IMR-90 (cell line): Measurements from ENCODE around the gene CHD2. TPM values are rescaled to one million over a fixed set of nuclear protein-coding genes. Genes with fewer than 3 reads are reported as not detected.

Experiments used
- ATAC-seq: fragments of 200-7000 bp; cut with Tn5 transposase; 2 replicates; pipeline ENCODE4 v1.9.1; 2020; ENCODE audit warnings: low read depth, mild to moderate bottlenecking, moderate library complexity
- BruUV-seq: library from RNA; stranded (reverse); fragments of 400-500 nt; replicated peaks from 2 replicates; lab custom pipeline; 2021; lab: Mats Ljungman, UMichigan
- CTCF ChIA-PET: fragments of 300-600 bp; formaldehyde crosslinking; extraction: SDS; loops from one replicate; lab custom pipeline; 2021; ENCODE audit warnings: antibody characterized with exemption; lab: Yijun Ruan, JAX
- POLR2A ChIA-PET: fragments of 300-600 bp; sonication (Branson Sonifier 250); formaldehyde crosslinking; loops from one replicate; lab custom pipeline; 2022; ENCODE audit warnings: antibody characterized with exemption; ENCODE audit not compliant: unreplicated experiment; lab: Charles Lee
- DNase-seq: peaks from one replicate; pipeline ENCODE4 v3.0.0; 2013
- H2AFZ ChIP-seq: replicated peaks from 2 replicates; pipeline ENCODE3; 2013; ENCODE audit warnings: low read length, mild to moderate bottlenecking; ENCODE audit not compliant: poor library complexity
- H2AK5ac ChIP-seq: 2 replicates; pipeline ENCODE4 v1.6.1; 2013; ENCODE audit warnings: low read depth, low read length, inconsistent platforms
- H2AK9ac ChIP-seq: replicated peaks from 2 replicates; pipeline ENCODE3; 2013; ENCODE audit warnings: mild to moderate bottlenecking, low read depth, low read length, moderate library complexity; ENCODE audit not compliant: poor library complexity
- H2BK120ac ChIP-seq: 2 replicates; pipeline ENCODE4 v1.6.1; 2013; ENCODE audit warnings: low read depth, low read length, inconsistent platforms
- H2BK15ac ChIP-seq: 3 replicates; pipeline ENCODE4 v1.6.1; 2013; ENCODE audit warnings: low read depth, low read length, inconsistent platforms
- H2BK20ac ChIP-seq: 2 replicates; pipeline ENCODE4 v1.6.1; 2013; ENCODE audit warnings: low read depth, mild to moderate bottlenecking, inconsistent platforms, low read length, moderate library complexity
- H2BK5ac ChIP-seq: 2 replicates; pipeline ENCODE4 v1.6.1; 2013; ENCODE audit warnings: mild to moderate bottlenecking, low read depth, low read length, inconsistent platforms; ENCODE audit not compliant: poor library complexity, severe bottlenecking
- H3K14ac ChIP-seq: replicated peaks from 2 replicates; pipeline ENCODE4 v1.6.1; 2013; ENCODE audit warnings: low read depth, low read length, inconsistent platforms
- H3K18ac ChIP-seq: 2 replicates; pipeline ENCODE4 v1.6.1; 2013; ENCODE audit warnings: low read depth, low read length, control low read depth
- H3K23ac ChIP-seq: 2 replicates; pipeline ENCODE4 v1.6.1; 2013; ENCODE audit warnings: low read depth, low read length, inconsistent platforms
- H3K27ac ChIP-seq: 2 replicates; pipeline ENCODE4 v1.5.1; 2013; ENCODE audit warnings: mild to moderate bottlenecking, control low read depth, low read length; ENCODE audit not compliant: insufficient read depth
- H3K27me3 ChIP-seq: 2 replicates; pipeline ENCODE4 v1.6.1; 2013; ENCODE audit warnings: low read length; ENCODE audit not compliant: control insufficient read depth, insufficient read depth
- H3K36me3 ChIP-seq: 2 replicates; pipeline ENCODE4 v1.6.1; 2013; ENCODE audit warnings: low read length, mixed read lengths; ENCODE audit not compliant: control insufficient read depth, insufficient read depth
- H3K4ac ChIP-seq: 2 replicates; pipeline ENCODE4 v1.6.1; 2013; ENCODE audit warnings: low read depth, low read length, inconsistent platforms
- H3K4me1 ChIP-seq: 2 replicates; pipeline ENCODE4 v1.6.1; 2013; ENCODE audit warnings: low read length, mixed read lengths; ENCODE audit not compliant: control insufficient read depth, insufficient read depth
- H3K4me2 ChIP-seq: 2 replicates; pipeline ENCODE4 v1.6.1; 2013; ENCODE audit warnings: low read depth, mild to moderate bottlenecking, control low read depth, low read length, moderate library complexity
- H3K4me3 ChIP-seq: 2 replicates; pipeline ENCODE4 v1.5.1; 2013; ENCODE audit warnings: low read depth, mild to moderate bottlenecking, control low read depth, low read length, moderate library complexity; ENCODE audit not compliant: insufficient read depth
- H3K56ac ChIP-seq: 2 replicates; pipeline ENCODE4 v1.6.1; 2013; ENCODE audit warnings: low read length, inconsistent platforms; ENCODE audit not compliant: insufficient read depth; ENCODE audit errors: extremely low read depth
- H3K79me1 ChIP-seq, 2 experiments: 2 replicates each; pipeline ENCODE4 v1.6.1; 2013; ENCODE audit warnings: low read length in 2 of 2, inconsistent platforms in 1 of 2, low read depth in 1 of 2
- H3K9ac ChIP-seq: 2 replicates; pipeline ENCODE4 v1.6.1; 2013; ENCODE audit warnings: low read depth, low read length, control low read depth
- H3K9me1 ChIP-seq: 2 replicates; pipeline ENCODE4 v1.6.1; 2013; ENCODE audit warnings: low read length, inconsistent platforms; ENCODE audit not compliant: insufficient read depth
- H3K9me3 ChIP-seq: 2 replicates; pipeline ENCODE4 v1.6.1; 2013; ENCODE audit warnings: low read length; ENCODE audit not compliant: control insufficient read depth, insufficient read depth
- H4K20me1 ChIP-seq: 2 replicates; pipeline ENCODE4 v1.6.1; 2013; ENCODE audit warnings: low read length, inconsistent platforms; ENCODE audit not compliant: insufficient read depth
- H4K5ac ChIP-seq: 2 replicates; pipeline ENCODE4 v1.6.1; 2013; ENCODE audit warnings: mild to moderate bottlenecking, low read depth, low read length, control low read depth
- H4K8ac ChIP-seq, 2 experiments: 2 replicates each; pipeline ENCODE4 v1.6.1; 2013; ENCODE audit warnings: low read depth in 2 of 2, low read length in 2 of 2, control low read depth in 1 of 2, inconsistent platforms in 1 of 2
- H4K91ac ChIP-seq: 2 replicates; pipeline ENCODE4 v1.6.1; 2013; ENCODE audit warnings: low read depth, low read length, inconsistent platforms; ENCODE audit not compliant: insufficient read depth
- FOS ChIP-seq: fragments of 150-350 bp; IDR thresholded peaks from 2 replicates; pipeline ENCODE4 v1.6.1; 2016; ENCODE audit warnings: low read depth, low read length
- MAZ ChIP-seq: IDR thresholded peaks from 2 replicates; pipeline ENCODE4 v1.6.1; 2012; ENCODE audit warnings: low read depth, mild to moderate bottlenecking, low read length, improper control_type of control experiment, moderate library complexity, borderline replicate concordance
- MXI1 ChIP-seq: IDR thresholded peaks from 2 replicates; pipeline ENCODE4 v1.6.1; 2012; ENCODE audit warnings: low read depth, mild to moderate bottlenecking, low read length, moderate library complexity, borderline replicate concordance
- NFE2L2 ChIP-seq: fragments of 150-350 bp; IDR thresholded peaks from 2 replicates; pipeline ENCODE4 v1.6.1; 2016; ENCODE audit warnings: low read depth, mild to moderate bottlenecking, low read length
- POLR2A ChIP-seq: IDR thresholded peaks from 2 replicates; pipeline ENCODE4 v1.6.1; 2012; ENCODE audit warnings: mild to moderate bottlenecking, low read depth, low read length
- RAD21 ChIP-seq: IDR thresholded peaks from 2 replicates; pipeline ENCODE4 v1.6.1; 2012; ENCODE audit warnings: low read length, improper control_type of control experiment
- RFX5 ChIP-seq: IDR thresholded peaks from 2 replicates; pipeline ENCODE4 v1.8.0; 2012; ENCODE audit warnings: low read depth, mild to moderate bottlenecking, low read length, moderate library complexity
- WGBS, 2 experiments: methylation state at CpG; one replicate each; pipeline versions ENCODE4 v1.1.5 to v1.1.7; 2013; ENCODE audit warnings: missing lambda C conversion rate in 2 of 2; ENCODE audit not compliant: insufficient read length in 1 of 2; ENCODE audit errors: extremely low coverage in 2 of 2; 5-methylcytosine and 5-hydroxymethylcytosine counted together
- dilution Hi-C: fragments of 300-500 bp; cut with HindIII; formaldehyde crosslinking; loops from one replicate; pipeline ENCODE4 v1.14.3; 2018; ENCODE audit warnings: low sequenced_read_pairs; ENCODE audit not compliant: unreplicated experiment
- in situ Hi-C: fragments of 300-500 bp; cut with MboI; formaldehyde crosslinking; loops from 3 replicates; pipeline ENCODE4 v1.14.3; 2019; ENCODE audit warnings: low sequenced_read_pairs, inconsistent platforms, mixed read lengths
- intact Hi-C: fragments of 100-400 bp; cut with micrococcal nuclease; formaldehyde crosslinking; loops from 2 replicates; pipeline ENCODE4 v1.10.0; 2022
- polyA plus RNA-seq, 3 experiments: library from polyadenylated mRNA; depleted of rRNA; stranded (reverse); fragments of >200 nt; gene quantifications; 2 replicates each; pipeline ENCODE4 v1.2.3, GENCODE V29; 2012; ENCODE audit warnings: low replicate concordance in 1 of 3
- total RNA-seq: library from RNA; depleted of rRNA; stranded (reverse); fragments of >200 nt; gene quantifications from 2 replicates; pipeline ENCODE4 v1.2.3, GENCODE V29; 2012
- TF ChIP-seq, protein P1 (sequence below): conservative IDR thresholded peaks from 2 replicates; pipeline ENCODE4 v1.5.1; 2012; ENCODE audit warnings: mild to moderate bottlenecking, low read depth, low read length, improper control_type of control experiment

Gene CHD2
- total and polyA plus RNA-seq, 2 of the 4 experiments (the other 2 are of a cell fraction): 44.9 to 64.7 TPM

DNA sequence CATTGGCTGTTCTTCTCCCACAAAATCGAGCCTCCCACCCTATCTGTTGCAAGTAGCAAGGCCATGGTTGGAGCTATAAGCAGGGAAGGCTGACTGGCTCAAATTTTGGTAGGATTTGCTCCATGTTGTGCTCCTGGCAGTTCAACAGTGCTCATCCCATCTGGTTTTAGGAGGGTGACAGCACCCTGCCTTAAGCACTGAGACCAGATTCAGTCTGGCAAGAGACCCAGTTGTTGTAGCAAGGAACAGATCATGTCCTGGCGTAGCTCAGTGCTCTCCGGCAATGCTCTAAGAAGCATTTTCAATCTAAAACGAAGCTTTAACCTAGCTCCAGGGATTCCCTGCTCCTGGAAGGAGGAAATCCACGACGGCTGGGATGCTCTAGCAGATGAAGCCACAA is 97.7 kb downstream of the CHD2 start:
- dilution Hi-C loops: no loop called here
- Histone ChIP-seq H3K4me1 (no peaks in the 10 kb centered on the region), H3K27me3 (no peaks in the 10 kb centered on the region), H3K18ac (no peak overlapping the region), H3K9me1 (no peaks in the 10 kb centered on the region), H3K9ac (no peak overlapping the region), H3K79me1 (peaks cover 32 to 36% of the 10 kb centered on the region in 2 experiments), H2BK20ac (no peak overlapping the region), H2AK5ac (no peak overlapping the region), H3K56ac (no peak overlapping the region), H3K23ac (no peak overlapping the region), H4K8ac (no peak overlapping the region), H3K4ac (no peak overlapping the region), H4K20me1 (peaks cover 6% of the 10 kb centered on the region; the same call in 1 of the 2 replicates), H3K4me2 (no peak overlapping the region), H2AFZ (no peak overlapping the region), H2BK120ac (no peak overlapping the region), H4K91ac (no peak overlapping the region), H2BK5ac (no peak overlapping the region), H4K5ac (no peak overlapping the region), H3K36me3 (peaks cover 64% of the 10 kb centered on the region), H3K14ac (no peak overlapping the region), H2BK15ac (no peak overlapping the region), H3K27ac (no peak overlapping the region), H3K9me3 (no peaks in the 10 kb centered on the region), H2AK9ac (no peak overlapping the region), H3K4me3 (no peak overlapping the region)
- ChIA-PET CTCF (interaction anchor here (0.6 kb wide), 1 partner anchor 196 kb away, joined by 3 read pairs; no protein-coding TSS in a partner anchor), POLR2A (no interaction called here)
- TF ChIP-seq RFX5 (no peak), RAD21 (no peak), POLR2A (no peak), MXI1 (no peak), NFE2L2 (no peak), MAZ (no peak), FOS (no peak)
- TF ChIP-seq, protein P1, sequence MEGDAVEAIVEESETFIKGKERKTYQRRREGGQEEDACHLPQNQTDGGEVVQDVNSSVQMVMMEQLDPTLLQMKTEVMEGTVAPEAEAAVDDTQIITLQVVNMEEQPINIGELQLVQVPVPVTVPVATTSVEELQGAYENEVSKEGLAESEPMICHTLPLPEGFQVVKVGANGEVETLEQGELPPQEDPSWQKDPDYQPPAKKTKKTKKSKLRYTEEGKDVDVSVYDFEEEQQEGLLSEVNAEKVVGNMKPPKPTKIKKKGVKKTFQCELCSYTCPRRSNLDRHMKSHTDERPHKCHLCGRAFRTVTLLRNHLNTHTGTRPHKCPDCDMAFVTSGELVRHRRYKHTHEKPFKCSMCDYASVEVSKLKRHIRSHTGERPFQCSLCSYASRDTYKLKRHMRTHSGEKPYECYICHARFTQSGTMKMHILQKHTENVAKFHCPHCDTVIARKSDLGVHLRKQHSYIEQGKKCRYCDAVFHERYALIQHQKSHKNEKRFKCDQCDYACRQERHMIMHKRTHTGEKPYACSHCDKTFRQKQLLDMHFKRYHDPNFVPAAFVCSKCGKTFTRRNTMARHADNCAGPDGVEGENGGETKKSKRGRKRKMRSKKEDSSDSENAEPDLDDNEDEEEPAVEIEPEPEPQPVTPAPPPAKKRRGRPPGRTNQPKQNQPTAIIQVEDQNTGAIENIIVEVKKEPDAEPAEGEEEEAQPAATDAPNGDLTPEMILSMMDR: no peak
- BruUV-seq: no TSS peak
- WGBS, 2 experiments: no CpG with 5 or more reads among the region's 6 CpGs
- in situ Hi-C loops: loop anchor here (25.0 kb wide), 1 partner anchor 2011 kb away; the partner anchor contains the start of gene PRC1
- no peak for ATAC-seq
- no peak for DNase-seq
- intact Hi-C loops: loop anchor here (2.0 to 10.0 kb wide), 2 partner anchors 13 to 193 kb away; no protein-coding TSS in a partner anchor
